Epithelial cell of umbilical artery (primary cell): ENCODE results near the gene HCLS1. TPM values are rescaled to one million over a fixed set of nuclear protein-coding genes. Genes with fewer than 3 reads are reported as not detected.

ENCODE experiments used
- total RNA-seq: library from RNA; depleted of rRNA; stranded (reverse); fragments of >200 nt; gene quantifications from 2 replicates; pipeline ENCODE4 v1.2.3, GENCODE V29; 2014

HCLS1 gene
- 55.2 and 55.3 TPM in 2 replicates for total RNA-seq

GRCh38 chr3:121660356-121661171, at the start of gene HCLS1:
TSS of gene HCLS1 (minus strand) at chr3:121660903. CDS start at chr3:121658347, 2,556 bp downstream.

GRCh38 chr3:121592856-121593702, 67.6 kb downstream of the HCLS1 start, which contains the start of gene FBXO40:
TSS of gene FBXO40 (plus strand) at chr3:121593379. CDS start at chr3:121620576, 27,197 bp downstream.

Other genes starting within 250 kb of the HCLS1 start
- 6.2 and 8.4 TPM in 2 replicates for gene POLQ, start 114.9 kb downstream of the HCLS1 start, total RNA-seq
- not detected in 2 replicates for gene ARGFX, start 93.0 kb downstream of the HCLS1 start, total RNA-seq
- under 0.01 TPM in 1 of 2 replicates, not detected in the other for gene FBXO40, start 67.5 kb downstream of the HCLS1 start, total RNA-seq
- 33.4 and 36.1 TPM in 2 replicates for gene GOLGB1, start 88.8 kb upstream of the HCLS1 start, total RNA-seq
- gene IQCB1, start 174.2 kb upstream of the HCLS1 start, total RNA-seq = 13.0 and 28.3 TPM in 2 replicates
- gene EAF2, start 174.3 kb upstream of the HCLS1 start, total RNA-seq = 1.6 and 3.2 TPM in 2 replicates
- gene SLC15A2, start 233.5 kb upstream of the HCLS1 start, total RNA-seq = under 0.01 TPM in 1 of 2 replicates, not detected in the other